HG03575 (cell line): ENCODE measurements around the gene MRPS34.

ENCODE experiments used
- ATAC-seq: cut with Tn5 transposase; IDR thresholded peaks from one replicate; pipeline ENCODE4 v1.9.1; 2021; ENCODE audit not compliant: unreplicated experiment, insufficient number of reproducible peaks, low FRiP score; ENCODE audit errors: extremely low read depth

Gene MRPS34

DNA sequence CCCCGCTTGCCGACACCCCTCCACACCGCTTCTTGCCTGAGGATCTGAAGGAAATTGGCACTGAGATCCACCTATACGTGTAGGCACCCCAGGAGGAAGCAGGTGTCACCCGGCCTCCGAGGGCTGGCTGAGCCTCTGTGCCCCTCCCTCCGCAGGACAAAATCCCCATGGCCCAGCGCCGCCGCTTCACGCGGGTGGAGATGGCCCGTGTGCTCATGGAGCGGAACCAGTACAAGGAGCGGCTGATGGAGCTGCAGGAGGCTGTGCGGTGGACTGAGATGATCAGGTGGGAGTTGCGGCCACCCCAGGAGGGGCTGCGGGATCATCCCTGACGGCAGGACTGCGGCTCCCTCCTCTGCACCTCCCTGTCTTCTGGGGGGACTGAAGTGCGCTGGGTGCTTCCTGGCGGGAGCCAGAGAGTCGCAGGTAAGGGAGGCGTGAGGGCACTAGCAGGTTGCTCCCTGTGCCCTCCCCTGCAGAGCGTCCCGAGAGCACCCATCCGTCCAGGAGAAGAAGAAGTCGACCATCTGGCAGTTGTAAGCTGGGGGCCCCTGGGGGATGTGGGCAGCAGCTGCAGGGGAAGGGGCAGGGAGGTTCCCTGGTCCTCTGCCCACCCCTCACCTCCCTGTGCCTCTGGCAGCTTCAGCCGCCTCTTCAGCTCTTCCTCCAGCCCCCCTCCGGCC, 10.6 kb downstream of the MRPS34 start:
- no peak for ATAC-seq

DNA sequence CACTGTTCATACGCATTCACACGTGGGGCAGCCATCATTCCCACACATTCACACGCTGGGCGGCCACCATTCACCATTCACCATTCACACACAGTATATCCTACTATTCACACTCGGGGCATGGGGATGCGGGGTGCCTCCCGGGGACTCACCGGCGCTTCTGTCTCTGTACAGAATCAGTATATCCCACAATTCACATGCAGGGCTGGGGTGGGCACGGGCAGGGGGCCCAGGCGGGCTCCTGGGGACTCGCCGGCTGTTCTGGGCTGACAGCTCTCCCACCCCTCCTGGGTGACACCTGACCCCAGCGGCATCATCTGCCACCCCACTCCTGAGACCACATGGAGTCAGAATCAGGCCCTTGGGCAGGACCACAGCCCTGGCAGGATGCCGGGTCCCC, 11.2 kb downstream of the MRPS34 start:
- no peak for ATAC-seq

DNA sequence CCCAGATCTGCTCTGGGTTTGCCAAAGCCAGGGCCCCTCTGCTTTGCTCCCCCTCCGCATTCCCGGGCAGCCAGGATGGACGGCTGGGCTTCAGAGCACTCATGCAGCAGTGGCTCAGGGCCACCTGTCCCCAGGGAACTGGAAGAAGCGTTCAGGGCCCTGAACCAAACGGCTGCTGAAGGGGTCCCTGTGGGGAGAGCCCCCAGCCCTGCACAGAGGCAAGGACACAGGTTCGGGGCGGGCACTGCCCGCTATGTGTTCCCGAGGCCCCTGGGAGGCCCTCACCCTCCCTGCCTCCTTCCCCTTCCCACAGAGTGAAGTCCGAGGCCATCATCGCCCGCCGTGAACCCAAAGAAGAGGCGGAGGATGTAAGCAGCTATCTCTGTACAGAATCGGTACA, 12.0 kb downstream of the MRPS34 start:
- no peak for ATAC-seq

DNA sequence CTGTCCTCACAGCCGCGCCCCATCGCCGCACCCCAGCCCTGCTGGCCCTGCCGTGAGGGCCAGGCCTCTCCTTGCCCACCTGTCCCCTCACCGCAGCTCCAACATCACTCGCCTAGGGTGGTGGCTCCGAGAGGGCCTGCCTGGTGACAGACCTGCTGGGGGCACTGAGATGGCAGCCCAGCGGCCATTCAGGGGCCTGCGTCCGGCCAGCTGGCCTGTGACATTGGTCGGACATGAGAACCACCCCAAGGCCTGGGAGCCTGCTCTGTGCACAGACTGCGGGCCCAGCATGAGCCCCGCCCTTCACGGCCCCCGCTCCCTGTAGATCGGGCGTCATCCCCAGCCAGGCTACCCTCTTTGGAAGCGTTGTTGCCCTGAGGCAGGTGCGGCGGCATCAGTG, 13.4 kb downstream of the MRPS34 start:
- ATAC-seq, result no peak

DNA sequence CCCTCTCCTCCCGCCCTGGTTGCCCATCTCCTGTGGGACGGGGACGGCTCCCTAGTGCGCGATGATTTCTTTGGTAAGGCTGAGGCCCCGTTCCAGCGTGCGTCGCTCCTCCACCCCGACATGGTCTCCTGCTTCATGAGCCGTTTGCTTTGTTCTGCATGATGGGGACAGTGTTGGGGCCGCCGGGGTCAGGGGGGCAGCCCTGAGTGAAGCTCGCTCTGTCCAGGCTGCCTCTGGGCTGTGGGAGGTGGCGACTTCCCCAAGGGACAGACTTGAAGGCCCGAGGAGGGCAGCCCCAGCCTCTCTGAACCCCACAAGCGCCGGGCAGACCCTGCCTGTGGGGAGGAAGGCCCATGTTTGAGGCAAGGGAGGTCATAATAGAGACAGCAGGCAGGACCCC, 14.0 kb downstream of the MRPS34 start:
- ATAC-seq, result no peak

DNA sequence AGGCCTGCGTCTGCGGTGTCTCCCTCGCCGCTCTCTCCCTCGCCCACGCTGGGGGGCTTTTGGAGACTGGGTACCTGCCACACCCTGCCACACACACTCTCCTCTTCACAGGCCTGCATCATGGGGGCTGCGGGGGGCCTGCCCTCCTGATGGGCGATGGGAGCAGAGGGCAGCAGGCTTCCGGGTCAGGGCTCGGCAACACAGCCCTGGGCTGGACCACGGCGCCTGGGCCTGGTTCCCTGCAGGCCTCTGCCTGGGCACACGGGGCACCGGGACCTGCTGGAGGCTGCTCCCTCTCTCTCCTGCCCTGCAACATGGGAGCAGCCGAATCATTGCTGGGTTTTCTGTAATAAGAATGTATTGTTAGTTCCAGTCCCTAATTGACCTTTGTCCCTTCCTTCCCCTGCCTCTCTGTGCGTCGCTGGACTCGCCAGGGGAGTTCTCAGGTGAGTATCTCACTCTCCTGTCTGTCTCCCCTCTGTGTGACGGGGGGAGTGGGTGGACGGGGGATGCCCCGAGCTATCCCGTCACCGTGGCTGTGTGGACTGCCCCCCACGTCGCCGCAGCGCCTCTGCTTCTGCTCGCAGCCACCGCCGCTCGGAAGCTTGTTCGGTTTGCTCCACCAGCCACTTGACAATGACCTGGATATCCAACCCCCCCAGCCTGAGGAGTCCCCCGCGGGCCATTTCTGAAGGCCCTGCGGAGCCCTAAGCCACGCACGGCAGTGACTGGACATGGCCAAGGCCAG, 15.0 kb downstream of the MRPS34 start:
- ATAC-seq, result no peak

DNA sequence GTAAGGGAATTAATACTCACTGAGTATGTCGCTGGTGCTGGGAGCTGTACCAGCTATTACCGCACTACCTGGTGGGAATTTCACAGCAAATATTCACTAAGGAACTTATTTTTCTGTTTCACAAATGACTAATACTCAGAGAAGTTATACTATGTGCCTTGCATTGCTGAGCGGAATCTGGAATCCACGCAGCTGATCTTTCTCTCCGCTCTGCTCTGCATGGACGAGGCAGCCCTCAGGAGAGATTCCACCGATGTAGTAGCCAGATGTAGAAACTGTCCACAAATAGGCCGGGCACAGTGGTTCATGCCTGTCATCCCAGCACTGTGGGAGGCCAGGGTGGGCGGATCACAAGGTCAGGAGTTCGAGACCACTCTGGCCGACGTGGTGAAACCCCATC, 18.7 kb downstream of the MRPS34 start:
- ATAC-seq, result no peak

DNA sequence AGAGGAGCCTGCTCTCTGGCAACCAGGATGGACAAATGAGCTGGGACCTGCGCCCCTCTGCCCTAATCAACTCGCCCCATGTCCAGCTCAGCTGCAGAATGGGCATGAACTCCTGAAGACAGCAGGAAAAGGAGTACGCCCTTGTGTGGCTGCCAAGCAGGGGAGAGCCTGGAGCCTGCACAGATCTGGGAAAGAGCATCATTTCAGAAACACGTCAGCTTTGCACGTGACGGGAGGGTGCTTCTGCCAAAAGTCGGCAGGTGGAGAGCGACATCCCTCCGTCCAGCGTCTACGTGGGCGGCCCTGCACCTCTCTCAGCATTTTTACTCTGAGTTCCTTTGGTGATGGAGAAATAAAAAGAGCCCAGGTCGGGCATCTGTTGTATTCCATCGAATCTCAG, 20.1 kb downstream of the MRPS34 start:
- no peak for ATAC-seq

DNA sequence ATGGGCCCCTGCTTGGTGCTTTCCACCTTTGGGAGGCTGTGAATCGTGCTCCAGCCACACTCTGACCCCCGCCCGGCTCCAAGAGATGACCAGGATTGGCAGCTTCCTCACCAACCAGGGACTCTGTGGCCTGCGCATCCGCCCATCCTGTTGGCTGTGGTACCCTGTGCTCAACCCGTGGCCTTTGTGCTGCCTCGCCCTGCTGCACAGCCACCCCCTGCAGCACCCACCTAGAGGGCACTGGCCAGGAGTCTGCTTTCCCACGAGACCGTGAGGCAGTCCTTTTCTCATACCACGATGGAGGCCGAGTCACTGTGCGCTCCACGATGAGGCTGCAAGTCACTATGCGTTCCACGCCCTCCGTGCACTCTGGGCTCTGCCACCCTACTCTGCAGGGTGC, 21.0 kb downstream of the MRPS34 start:
- ATAC-seq, result no peak

DNA sequence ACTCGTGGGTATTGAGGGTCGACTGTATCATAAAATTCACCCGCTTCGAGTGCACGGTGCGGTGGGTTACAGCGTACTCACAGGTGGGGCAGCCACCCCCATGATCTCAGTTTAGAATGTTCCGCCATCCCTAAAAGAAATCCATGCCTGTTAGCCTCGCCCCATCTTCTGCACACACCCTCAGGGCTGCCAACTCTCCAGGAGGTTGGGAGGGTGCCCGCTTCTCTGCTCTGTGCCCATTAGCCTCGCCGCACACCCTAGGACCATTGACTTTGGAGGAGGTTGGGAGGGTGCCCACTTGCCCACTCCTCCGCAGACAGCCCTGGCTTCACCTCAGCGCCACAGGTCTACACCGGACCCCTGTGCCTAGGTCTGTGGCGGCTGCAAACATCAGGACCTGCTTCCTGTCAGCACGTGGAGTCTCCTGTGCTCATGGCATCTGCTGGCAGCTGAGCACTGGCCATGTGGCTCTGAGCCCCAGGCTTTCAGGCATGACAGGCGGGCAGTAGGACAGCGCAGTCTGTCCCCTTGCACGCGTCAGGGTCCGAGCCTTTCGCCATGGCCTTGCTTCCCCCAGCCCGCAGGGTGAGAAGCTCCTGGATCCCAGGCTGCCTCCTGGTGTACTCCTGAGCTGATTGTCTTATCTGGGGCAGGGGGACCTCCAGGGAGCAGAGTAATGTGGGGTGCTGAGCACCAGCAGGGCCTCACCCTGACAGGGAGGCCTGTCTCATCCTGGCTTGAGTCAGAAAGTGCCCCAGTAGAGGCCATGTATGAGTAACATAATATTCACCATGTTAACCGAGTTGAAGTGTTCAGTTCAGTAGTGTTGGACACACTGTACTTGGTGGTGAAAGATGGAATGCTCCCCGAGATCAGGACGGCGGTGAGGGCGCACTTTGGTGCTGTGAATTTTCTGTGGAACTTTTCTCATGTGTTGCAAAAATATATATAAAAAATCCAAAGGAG, 23.5 kb downstream of the MRPS34 start:
- no peak for ATAC-seq

DNA sequence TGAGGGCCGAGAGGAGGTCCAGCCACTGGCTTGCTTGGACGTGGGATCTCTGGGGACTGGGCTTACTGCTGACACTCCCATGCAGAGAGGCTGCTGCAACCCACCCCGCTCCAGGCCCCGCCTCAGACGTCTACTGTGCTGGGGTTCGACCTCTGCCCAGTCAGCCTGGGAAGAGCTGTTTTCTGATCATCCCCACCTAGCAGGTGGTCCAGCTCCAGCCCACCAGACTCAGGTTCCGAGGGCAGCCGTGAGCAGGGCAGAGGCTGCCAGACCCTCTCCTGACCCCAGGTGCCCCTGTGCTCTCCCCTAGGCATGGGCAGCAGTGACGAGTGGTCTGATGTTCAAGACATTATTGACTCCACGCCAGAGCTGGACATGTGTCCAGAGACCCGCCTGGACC, 25.0 kb downstream of the MRPS34 start:
- no peak for ATAC-seq

DNA sequence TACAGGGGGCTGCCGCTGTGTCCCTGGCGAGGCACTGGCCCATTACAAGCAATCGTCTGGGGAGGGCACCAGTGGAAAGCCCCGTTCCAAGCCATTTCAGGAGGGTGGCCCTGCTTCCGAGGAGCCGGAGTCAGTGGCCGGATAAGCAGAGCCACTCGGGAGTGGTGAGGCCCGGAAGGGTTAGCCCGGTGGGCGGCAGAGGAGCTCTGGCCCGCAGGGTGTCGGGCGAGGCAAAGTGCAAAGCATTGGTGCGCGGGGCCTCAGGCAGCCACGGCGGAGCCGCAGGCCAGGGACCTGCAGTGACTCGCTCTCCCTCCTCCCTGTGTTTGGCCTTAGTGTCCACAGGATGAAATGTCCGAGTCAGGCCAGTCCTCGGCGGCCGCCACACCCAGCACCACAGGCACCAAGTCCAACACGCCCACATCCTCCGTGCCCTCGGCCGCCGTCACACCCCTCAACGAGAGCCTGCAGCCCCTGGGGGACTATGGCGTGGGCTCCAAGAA, 26.2 kb downstream of the MRPS34 start:
- ATAC-seq, result no peak

DNA sequence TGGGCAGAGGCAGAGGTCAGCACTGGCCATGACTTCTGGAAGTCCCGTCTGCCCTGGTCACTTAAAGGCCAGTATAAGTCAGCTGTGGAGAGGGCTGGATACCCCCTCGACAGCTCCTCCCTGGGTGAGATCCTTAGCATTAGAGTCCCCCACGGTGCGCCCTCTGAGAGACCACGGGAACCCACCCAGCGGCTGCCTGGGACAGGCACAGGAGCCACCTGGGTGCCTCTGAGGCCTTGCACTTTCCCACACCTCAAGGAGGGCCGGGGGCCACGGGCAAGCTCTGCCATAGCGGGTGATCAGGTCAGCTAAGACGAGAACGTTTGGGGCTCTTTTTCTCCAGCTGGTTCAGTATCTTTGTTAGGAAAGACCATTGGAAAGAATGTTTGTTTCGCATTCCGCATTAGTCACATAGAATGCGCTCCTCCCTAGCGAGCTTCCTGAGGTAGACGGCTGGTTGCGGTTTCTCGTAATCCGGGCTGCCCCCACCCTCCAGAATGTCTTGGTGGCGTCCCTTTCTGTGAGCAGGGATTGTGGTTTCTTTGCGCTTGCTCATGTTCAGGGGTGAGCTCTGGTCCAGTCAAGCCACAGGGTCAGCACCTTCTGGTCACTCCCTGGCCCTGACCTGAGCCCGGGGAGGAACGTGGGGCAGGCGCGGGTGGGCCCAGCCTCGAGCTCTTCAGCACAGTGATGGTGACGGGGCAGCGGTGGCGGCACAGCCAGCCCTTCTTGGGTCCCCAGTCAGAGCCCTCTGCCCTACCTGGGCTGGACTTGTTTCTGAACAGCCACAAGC, 26.8 kb downstream of the MRPS34 start:
- no peak for ATAC-seq

DNA sequence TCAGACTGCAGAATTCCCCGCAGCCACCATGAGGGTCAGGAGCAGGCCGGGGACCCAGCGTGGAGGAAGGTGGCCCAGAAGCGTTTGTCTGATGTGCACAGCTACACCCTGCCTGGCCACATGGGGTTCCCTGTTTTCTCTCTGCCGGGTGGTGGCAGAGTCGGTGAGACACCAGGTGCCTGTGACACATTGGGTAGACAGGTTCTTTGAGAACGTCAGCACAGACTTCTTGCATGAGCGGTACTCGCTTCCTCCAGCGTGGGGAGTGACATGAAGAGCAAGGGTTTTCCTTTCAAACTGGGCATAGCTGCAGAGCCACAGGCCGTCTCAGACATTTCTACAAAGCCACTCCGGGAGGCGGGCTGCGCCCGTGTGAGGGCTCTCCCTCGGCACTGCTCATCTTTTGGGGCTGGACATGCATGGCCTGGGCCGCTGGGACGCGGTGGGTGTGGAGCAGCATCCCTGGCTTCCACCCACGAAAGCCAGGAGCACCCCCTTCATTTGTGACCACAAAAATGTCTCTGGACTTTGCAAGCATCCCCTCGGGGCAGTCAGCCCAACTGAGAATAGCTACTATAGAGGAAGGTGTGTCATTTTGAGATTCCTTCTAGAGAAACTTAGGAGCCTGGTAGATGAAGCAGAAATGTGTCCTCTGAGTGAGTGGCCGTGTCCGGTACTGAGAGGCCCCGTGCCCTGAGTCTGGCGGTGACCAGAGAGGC, 27.6 kb downstream of the MRPS34 start:
- no peak for ATAC-seq

DNA sequence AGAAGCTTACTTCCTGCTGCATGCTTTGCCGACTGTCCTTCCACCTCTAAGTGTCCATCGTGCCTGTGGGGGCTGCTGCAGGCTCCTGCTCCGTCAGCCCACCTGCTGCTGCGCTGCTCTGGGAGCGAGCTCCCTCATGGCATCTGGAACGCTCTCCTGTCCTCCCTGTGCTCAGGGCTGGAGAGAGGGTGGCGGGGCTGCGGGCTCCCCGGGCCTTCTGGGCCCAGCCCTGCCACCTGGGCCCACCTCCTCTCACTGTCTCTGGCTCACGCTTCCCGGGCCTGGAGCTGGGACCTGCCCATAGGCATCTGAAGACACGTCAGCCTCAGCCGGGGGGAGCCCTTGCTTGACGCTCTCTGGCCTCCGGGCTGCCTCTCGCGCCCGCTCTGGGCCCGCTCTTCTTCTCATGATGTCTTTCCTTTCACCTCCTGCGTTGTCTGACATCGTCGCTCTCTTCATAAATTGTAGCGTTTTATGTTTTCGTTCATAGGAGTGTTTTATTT, 28.5 kb downstream of the MRPS34 start:
- no peak for ATAC-seq

DNA sequence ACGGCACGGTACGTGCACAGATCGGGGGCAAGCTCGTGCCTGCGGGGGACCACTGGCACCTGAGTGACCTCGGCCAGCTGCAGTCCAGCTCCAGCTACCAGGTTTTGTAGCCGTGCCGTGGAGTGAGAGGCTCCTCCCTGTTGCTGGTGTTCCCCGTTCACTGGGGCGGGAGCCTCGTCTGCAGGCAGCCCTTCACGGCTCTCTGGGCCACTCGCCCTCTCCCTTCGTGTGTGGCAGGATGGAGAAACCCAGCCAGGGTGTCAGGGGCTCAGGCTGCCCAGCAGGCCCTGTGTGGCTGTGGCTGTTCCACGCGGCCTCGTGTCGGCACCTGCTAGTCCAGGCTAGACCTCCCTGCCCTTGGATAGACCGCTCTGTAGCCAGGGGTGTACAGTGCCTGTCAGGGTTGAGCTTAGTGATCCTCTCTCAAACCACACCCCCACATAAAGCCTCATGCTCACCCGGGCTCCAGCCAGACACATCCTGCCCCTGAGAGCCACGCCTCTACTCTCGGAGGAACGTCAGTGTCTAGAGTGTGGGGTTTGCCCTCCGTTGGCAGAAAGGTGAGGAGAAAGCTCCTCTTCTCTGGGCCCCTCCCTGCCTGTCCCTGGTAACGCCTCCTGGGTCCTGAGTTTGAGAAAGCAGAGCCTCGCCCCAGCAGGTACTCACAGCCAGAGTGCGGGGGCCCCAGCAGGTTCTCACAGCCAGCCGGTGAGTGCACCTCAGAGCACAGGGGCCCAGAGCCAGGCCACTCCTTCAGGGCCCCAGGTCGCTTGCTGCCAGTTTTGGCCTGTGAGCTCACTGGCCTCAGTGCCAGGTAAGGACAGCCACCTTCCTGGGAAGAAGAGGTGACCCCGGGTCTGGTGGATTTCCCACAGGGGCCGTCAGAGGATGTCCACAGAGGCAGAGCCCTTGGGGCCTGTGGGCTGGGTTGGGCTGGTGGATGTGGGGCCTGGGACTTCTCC, 29.3 kb downstream of the MRPS34 start:
- no peak for ATAC-seq

DNA sequence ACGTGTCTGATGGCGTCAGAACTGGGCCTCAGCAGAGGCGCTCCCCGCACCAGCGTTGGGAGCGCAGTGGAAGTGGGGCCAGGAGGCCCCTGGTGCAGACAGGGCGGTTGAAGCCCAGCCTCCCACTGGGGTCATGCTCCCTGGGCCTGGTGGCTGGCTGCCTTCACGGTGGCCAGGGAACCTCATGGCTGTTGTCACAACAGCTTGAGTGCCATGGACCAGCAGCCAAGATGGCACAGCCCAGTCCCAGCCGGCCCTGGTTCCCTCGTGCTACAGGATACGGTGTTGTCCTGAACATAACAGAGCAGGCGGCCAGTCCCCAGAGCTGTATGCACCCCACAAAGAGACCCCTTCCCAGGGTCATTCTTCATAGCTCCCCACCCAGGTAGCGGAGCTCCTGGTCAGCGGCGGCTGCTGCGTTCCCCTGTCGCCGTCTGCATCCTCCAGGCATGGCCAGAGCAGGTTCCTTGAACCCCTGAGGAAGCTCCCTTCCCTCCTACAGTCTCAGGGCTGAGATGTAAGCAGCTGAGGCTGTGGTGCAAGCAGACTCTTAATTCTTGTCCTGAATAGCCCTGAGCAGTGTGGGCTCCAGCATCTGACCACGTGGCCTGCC, 31.3 kb downstream of the MRPS34 start:
- no peak for ATAC-seq
